Motor neuron (in vitro differentiated cells): Measurements from ENCODE around the gene MGAT4D. TPM values are rescaled to one million over a fixed set of nuclear protein-coding genes. Genes with fewer than 3 reads are reported as not detected.
"Not testable (repeated sequence)": the region's sequence is repeated elsewhere in the genome, so short reads cannot be mapped to it uniquely, and the experiment has no call there.

Source experiments
- ATAC-seq, 8 experiments: fragments of 200-7000 bp; cut with Tn5 transposase; replicated peaks in 6 of 8; 2 replicates each; pipeline ENCODE4 v1.8.0; 2021; ENCODE audit warnings: mild to moderate bottlenecking in 8 of 8, moderate library complexity in 8 of 8
- H3K27ac ChIP-seq, 2 donors: fragments of 250-450 bp; sonication (Bioruptor Pico); 2 replicates each; pipeline ENCODE4 v1.9.0; 2021; ENCODE audit warnings: antibody characterized with exemption in 2 of 2, mild to moderate bottlenecking in 2 of 2, moderate library complexity in 1 of 2
- H3K4me1 ChIP-seq, 2 donors: fragments of 250-450 bp; sonication (Bioruptor Pico); replicated peaks in 1 of 2; 2 replicates each; pipeline ENCODE4 v1.6.1; 2021; ENCODE audit warnings: antibody characterized with exemption in 2 of 2, mild to moderate bottlenecking in 2 of 2, moderate library complexity in 1 of 2
- H3K4me3 ChIP-seq, 5 donors: fragments of 250-450 bp; sonication (Bioruptor Pico); 2 replicates each; pipeline ENCODE4 v1.9.0; 2021; ENCODE audit warnings: antibody characterized with exemption in 5 of 5, mild to moderate bottlenecking in 5 of 5, moderate library complexity in 4 of 5
- WGBS, 10 experiments: fragments of 450-650 bp; shearing (Covaris generic); methylation state at CpG; one replicate each; pipeline ENCODE4 v1.0.0; 2022; 5-methylcytosine and 5-hydroxymethylcytosine counted together
- in situ Hi-C, 9 experiments: fragments of 400-800 bp; cut with MboI; loops; one replicate each; pipeline ENCODE4 v1.15.0; 2021; ENCODE audit warnings: low sequenced_read_pairs in 9 of 9, low pct_unique_long_range_greater_than_20kb in 2 of 9; ENCODE audit not compliant: unreplicated experiment in 9 of 9
- total RNA-seq, 8 experiments: library from RNA; unstranded; fragments of 300-600 nt; gene quantifications; 2 replicates each; pipeline versions ENCODE4 v1.2.3 to v1.2.4, GENCODE V29; 2022

The MGAT4D gene
- total RNA-seq, 8 experiments from 2014 or later = 0.05 to 0.24 (median 0.15) TPM; not detected in 3

GRCh38 chr4:140426610-140427105 is 71.4 kb downstream of the MGAT4D start:
- Histone ChIP-seq H3K4me1 (peaks cover 5 to 12% of the 10 kb centered on the region in 2 donors), H3K4me3 (peak overlapping the region; percentile 52 to 82 (median 69)), H3K27ac (peak overlapping the region; percentile 72 to 78)
- WGBS, 10 experiments = 3 to 51% (median 8%) methylated on average over 1 to 10 of the region's 23 CpGs; no CpG with 5 or more reads in 1 of the 10 experiments
- in situ Hi-C loops = no loop called here
- peak in 5 of 8 experiments; percentile 42 to 54 (median 45) for ATAC-seq

GRCh38 chr4:140423106-140423505 is 75.0 kb downstream of the MGAT4D start:
- Histone ChIP-seq H3K4me3 (no peak overlapping the region), H3K27ac (no peak overlapping the region), H3K4me1 (peaks cover 5 to 12% of the 10 kb centered on the region in 2 donors)
- ATAC-seq = peak in 2 of 8 experiments; percentile 27 to 40
- in situ Hi-C loops = no loop called here

DNA sequence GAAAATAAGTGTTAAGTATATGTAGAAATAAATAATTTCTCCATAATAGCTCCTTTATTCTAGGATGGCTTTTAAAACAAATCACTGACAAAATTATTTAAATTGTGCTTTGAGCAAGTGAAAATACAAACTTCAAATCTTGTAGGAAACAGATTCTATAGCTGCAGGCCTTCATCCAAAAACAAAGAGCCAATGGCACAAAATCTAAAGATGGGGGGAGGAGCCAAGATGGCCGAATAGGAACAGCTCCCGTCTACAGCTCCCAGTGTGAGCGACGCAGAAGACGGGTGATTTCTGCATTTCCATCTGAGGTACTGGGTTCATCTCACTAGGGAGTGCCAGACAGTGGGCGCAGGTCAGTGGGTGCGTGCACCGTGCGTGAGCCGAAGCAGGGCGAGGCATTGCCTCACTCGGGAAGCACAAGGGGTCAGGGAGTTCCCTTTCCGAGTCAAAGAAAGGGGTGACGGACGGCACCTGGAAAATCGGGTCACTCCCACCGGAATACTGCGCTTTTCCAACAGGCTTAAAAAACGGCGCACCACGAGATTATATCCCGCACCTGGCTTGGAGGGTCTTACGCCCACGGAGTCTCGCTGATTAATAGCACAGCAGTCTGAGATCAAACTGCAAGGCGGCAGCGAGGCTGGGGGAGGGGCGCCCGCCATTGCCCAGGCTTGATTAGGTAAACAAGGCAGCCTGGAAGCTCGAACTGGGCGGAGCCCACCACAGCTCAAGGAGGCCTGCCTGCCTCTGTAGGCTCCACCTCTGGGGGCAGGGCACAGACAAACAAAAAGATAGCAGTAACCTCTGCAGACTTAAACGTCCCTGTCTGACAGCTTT is 84.7 kb downstream of the MGAT4D start:
- H3K27ac ChIP-seq, H3K4me3 ChIP-seq, in situ Hi-C loops, ATAC-seq, H3K4me1 ChIP-seq: not testable (repeated sequence)
- 90 to 100% (median 96%) methylated on average over 1 to 4 of the region's 32 CpGs; no CpG with 5 or more reads in 5 of the 10 experiments for WGBS, 10 experiments

DNA sequence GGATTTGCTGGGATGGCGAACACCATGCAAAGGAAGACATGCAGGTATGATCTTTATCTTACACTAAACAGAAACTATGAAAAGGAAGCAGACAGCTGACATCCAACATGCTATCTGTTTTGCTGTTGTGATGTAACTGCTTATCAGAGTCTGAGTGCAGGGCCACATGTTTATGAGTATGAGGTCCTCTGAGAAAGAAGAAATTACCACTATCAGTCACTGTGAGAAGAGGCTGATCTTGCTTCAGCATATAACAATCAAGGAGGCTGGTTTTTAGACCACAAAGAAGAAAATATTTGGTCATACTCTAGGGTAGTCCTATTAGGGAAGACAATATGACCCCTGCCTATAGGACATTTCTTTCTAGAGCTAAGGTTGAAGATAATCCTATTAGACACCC is 89.1 kb downstream of the MGAT4D start:
- ATAC-seq = no peak
- in situ Hi-C loops = no loop called here
- WGBS, 10 experiments = 57 to 100% (median 100%) methylated on average over 1 of the region's 1 CpG; no CpG with 5 or more reads in 7 of the 10 experiments
- H3K4me3 ChIP-seq = no peak overlapping the region
- no peak overlapping the region for H3K27ac ChIP-seq
- H3K4me1 ChIP-seq = peaks cover 7 to 8% of the 10 kb centered on the region in 2 donors

DNA sequence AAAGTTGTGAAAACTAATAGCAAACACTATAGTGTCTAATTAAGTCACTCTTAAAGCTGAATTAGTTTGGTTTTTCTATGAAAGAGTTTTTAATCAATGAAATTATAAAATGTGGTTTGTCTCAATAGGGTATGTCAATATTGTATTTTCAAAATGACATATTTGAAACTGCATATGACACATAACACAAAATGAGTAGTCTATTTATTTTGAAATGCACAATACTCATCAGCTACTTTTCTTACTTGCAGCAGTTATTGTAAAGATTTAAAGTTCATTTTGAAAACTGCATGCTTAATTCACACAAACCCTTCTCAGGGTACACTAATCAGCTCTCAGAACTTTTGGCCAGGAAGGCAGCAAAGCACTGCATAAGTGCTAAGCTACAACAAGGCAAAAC is 91.8 kb downstream of the MGAT4D start:
- Histone ChIP-seq H3K27ac (no peak overlapping the region), H3K4me3 (no peak overlapping the region), H3K4me1 (peaks cover 4 to 7% of the 10 kb centered on the region in 2 donors)
- in situ Hi-C loops = no loop called here
- no peak for ATAC-seq

GRCh38 chr4:140400111-140400510 is 98.0 kb downstream of the MGAT4D start:
- in situ Hi-C loops = no loop called here
- no peaks in the 10 kb centered on the region for H3K4me1 ChIP-seq
- ATAC-seq = no peak
- no peak overlapping the region for H3K4me3 ChIP-seq
- WGBS, 10 experiments = 0 to 100% (median 72%) methylated on average over 2 of the region's 2 CpGs; no CpG with 5 or more reads in 2 of the 10 experiments
- no peak overlapping the region for H3K27ac ChIP-seq

DNA sequence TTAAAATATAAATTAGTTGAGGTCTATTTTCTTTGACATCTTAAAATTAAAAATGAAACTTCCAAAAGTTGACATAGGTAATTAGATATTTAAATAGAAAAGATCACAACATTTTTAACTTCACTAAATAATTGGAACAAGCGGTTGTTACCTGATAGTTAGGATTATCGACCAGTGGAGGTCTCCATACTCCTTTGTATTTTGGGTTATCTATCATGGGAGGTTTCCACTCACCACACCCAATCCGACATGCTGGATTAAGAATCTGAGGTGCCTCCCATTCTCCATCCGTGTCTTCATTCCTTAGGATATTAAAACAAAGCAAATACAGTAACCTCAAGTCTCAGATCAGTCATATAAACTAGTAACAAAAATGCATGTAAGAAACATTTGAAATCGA is 102.4 kb downstream of the MGAT4D start:
- no peak for ATAC-seq
- WGBS, 10 experiments = 40 to 100% (median 80%) methylated on average over 1 to 5 of the region's 5 CpGs
- in situ Hi-C loops = no loop called here

More for the DNA sequence above, 102.4 kb downstream of the MGAT4D start:
- Histone ChIP-seq H3K4me1 (no peaks in the 10 kb centered on the region), H3K27ac (no peak overlapping the region), H3K4me3 (no peak overlapping the region)

Other genes starting within 250 kb of the MGAT4D start
- 100 to 1,000 TPM in 2 of 8 experiments, 10 to 100 TPM in 6; 43.0 to 147 (median 84.3) TPM for gene SCOC, start 124.6 kb downstream of the MGAT4D start, total RNA-seq
- gene CLGN, start 70.6 kb downstream of the MGAT4D start, total RNA-seq = 10 to 100 TPM in 5 of 8 experiments, 1 to 10 TPM in 1, under 1 TPM in 1, not detected in 1; 0.58 to 26.0 (median 21.4) TPM
- 10 to 100 TPM; 16.2 to 37.7 (median 23.2) TPM for gene ELMOD2, start 25.9 kb upstream of the MGAT4D start, total RNA-seq
- under 1 TPM in 5 of 8 experiments, not detected in 3; 0.16 to 0.54 (median 0.29) TPM for gene UCP1, start 70.7 kb upstream of the MGAT4D start, total RNA-seq